HG03571 (cell line): ENCODE data around the gene TOM1L1.

Experiments
- ATAC-seq: cut with Tn5 transposase; IDR thresholded peaks from one replicate; pipeline ENCODE4 v1.9.1; 2021; ENCODE audit not compliant: unreplicated experiment

TOM1L1 gene

DNA sequence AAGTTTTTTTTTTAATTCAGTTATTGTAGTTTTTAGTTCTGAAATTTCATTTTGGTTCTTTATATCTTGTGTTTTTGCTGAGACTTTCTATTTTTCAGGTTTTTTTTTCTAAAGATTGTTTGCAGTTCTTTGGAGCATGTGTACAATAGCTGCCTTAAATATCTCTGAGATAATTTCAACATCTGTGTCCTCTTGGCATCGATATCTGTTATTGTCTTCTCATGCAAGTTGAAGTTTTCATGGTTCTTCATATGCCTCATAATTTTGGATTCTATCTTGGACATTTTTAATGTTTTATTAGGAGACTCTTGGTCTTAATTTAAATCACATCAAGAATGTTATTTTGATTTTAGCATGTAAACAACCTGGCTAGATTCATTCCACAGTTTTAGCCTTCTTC lies 45.0 kb downstream of the TOM1L1 start:
- ATAC-seq = no peak

DNA sequence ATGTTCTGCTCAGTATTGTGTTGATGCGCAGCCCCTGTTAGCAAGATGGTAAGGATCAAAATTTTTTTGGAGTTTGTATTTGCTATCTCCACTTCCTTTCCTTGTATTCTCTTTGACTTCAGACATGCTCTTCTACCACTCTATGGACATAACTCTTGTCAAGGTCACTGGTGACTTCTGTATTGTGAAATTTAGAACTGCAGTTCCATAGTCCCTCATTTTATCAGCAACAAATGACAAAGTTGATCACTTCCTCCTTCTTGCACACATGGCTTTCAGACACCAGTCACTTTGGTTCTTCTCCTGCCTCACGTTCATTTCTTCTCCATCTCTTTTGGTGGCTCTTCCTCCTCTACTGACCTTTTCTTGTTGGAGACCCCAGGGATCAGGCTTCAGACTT lies 46.7 kb downstream of the TOM1L1 start:
- no peak for ATAC-seq

DNA sequence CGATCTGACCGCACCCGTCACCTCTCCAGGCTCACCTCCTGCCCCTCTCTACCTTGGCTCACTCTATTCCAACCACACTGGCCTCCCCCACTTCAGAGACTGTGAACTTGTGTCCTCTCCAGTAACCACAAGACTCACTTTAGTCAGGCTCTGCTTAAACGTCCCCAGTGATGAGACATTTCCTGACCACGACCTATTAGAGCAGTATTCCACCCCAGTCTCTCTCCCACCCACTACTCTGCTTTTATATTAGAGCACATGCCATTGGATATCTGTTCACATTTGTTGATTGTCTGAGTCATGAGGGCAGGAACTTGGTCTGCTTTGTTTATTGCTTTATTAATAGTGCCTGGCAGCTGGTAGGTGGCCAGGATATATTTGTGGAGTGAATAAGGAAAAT lies 47.7 kb downstream of the TOM1L1 start:
- ATAC-seq = no peak

DNA sequence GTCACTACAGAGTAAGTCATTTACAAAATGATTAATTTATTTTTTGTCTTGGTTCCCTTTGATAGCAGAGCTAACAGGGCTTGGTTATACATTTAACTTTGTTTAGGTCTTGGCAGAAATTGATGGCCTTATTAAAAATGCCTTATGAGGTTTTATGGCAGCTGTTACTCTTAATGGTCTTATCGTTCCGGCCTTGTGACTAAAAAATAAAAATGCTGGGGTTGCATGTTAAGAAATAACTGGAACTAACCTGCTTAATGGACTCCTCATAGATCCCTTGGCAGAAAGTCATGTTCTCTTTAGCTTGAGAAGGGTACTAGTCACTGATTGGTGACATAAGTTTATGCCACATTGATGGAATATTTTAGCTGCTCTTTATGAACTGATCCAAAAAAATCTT lies 49.5 kb downstream of the TOM1L1 start:
- no peak for ATAC-seq

DNA sequence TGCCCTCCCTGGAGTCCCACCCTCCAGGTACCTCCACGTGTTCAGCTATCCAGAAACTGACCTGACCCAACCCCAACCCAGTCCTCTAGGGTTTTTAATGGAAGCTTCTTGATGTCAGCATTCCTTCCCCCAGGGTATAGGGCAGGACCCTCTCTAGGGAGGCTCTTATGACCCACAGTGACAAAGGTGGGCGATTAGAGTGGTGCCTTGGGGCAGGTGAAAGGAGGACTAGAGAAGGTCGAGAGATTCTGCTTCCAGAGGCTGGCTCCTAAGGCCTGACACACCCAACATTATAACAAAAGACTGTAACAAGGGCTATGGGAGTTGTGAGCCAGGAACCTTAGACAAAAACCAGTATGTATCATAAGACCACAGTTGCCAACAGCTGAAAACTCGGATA lies 50.6 kb downstream of the TOM1L1 start:
- no peak for ATAC-seq

DNA sequence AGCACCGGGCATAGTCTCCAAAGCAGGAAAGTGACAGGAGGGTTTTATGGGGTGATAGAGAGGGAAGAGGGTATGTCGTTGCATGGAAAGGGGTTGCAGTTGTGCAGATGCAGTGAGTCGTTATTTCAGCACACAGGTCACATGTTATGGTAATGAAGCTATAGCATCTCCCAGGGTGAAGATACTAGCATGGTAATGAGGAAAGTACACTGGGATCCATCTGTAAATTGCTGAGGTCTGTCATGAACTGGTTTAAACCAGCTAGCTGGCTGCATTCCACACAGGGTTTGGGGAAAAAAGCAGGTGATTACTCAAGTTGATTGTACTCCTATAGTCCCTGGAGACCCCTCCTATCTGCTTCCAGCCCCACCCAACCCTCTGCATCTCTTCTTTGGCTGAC lies 56.1 kb downstream of the TOM1L1 start:
- no peak for ATAC-seq

DNA sequence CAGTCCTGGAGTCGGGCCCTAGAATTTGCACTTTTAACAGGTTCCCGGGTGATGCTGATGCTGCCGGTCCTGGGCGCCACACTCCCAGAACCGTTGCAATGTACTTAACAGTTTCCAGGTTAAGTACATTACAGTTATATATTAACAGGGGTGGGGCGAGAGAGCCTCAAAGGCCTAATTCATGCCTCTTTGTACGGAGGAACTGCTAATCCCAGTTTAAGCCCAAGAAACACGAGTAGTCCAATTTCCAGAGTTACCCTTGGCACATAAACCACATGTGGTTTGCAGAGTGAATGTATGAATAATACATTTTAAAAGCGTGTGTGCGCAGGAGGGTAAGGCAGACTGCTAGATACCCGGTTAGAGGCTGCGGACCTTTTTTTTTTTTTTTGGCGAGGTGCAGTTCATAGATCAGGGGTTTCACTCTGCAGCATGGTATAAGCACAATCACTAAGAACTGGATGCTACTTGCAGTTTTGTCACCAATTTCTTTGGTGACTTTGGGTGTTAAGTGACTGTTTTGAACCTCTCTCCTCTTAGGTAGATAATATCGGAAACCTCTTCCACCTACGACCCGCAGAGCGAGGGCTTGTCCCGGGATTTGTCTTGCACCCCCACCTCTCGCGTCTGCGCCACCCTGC lies 67.1 kb downstream of the TOM1L1 start:
- ATAC-seq = peak; percentile 22

DNA sequence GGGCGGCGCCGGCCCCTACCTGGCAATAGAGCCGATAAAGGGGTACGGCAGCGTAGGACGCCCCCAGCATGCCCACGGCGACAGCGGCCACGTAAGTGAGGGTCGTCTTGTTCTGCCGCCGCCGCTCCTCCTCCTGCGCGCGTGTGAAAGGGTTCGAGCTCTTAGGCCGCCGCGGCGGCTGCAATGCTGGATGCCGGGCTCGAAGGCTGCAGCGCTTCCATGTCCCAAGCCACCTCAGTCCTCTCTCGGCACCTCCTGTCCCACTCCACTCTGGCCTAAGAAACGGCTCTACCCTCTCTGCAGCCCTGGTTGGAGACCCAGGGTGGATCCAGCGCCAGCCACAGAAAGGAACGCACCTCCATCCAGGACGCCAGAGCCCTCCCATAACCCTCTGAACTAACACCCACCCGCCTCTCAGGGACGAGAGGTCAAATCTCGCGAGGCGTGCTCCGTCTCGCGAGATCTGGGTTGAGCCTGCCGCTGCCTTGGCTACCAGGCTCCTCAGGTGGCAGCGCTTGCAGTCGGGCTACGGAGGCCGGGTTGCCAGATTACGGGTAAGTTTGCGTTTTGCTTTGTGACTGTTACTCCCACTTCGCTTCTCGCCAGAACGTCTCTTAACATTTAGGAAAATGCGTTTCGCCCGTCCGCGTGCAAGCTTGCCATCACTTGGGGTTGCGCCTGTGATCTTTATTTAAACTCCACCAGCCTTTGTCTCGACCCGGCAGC lies 67.8 kb downstream of the TOM1L1 start, which contains the start of the genes COX11 and STXBP4:
Gene COX11 (minus strand): TSS at position 393 of the 726 bp plus-strand sequence. CDS start 8 bp downstream, at position 385.
Gene STXBP4 (plus strand): TSS at position 504 of the 726 bp plus-strand sequence. CDS start 17,455 bp downstream, outside the sequence.
- ATAC-seq = peak; percentile 89

DNA sequence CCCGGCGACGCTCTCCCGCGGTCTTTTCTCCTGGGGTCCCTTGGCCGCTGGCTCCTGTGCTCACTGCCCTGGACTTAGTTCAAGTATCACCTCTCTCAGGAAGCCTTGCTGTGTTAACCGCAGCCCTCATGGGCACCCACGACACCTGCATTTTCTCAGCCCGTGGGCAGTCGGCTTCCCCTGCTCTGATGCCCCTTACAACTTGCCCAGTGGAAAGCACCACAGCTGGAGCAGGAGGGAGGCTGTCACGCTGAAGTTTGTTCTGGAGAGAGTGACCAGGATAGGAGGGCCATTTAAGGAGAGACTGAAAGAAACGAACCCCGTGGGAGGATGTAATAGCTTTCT lies 68.3 kb downstream of the TOM1L1 start:
- peak; percentile 18 for ATAC-seq

DNA sequence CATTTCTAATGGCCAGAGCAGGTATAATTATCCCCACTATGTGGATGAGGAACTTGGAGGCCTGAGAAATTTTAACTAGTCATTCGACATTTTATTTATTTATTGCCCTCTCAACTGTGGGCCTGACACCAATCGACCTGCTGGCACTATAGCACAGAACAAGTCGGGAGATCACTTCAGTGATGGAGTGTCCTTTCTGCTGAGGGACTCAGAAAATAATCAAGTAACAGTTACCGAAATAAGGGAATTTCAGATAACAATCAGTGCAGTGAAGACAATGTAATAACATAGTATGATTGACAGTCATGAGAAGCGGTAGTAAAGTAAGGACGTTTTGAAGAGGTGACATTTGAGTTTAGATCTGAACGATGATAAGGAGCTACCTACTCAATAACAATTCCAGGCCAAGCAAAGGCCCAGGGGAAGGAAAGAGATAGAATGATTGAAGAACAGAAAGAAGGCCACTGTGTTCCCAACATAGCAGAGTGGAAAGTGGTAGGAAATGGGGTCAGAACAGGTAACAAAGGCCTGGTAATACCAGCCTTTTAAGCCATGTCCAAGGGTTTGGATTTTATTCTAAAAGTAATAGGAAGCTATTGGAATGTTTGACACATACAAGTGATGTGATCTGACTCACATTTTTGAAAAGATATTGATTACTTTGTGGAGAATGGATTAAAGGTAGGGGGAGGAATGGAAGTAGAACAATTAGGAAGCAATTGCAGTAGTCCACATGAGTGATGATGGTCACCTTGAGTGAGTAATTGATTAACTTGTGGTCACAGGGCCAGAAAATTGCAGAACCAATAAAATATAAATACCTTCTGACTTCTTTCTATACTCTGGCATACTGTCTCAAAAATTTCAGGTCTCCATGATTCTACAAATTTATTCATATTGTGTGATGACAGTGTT lies 69.3 kb downstream of the TOM1L1 start:
- no peak for ATAC-seq

DNA sequence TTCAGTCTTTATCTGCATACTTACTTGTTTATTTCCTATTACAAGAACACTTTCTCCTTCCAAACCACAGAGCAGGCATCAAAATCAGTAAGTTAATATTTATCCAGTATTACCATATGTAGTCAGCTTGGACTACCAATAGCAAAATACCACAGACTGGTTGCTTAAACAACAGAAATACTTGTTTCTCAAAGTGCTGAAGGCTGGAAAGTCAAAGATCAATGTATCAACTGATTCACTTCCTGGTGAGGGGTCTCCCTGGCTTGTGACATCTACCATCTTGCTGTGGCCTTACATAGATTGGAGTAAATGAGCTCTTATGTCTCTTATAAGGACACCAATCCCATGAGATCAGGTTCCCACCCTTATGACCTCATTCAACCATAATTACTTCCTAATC lies 70.5 kb downstream of the TOM1L1 start:
- ATAC-seq = no peak

DNA sequence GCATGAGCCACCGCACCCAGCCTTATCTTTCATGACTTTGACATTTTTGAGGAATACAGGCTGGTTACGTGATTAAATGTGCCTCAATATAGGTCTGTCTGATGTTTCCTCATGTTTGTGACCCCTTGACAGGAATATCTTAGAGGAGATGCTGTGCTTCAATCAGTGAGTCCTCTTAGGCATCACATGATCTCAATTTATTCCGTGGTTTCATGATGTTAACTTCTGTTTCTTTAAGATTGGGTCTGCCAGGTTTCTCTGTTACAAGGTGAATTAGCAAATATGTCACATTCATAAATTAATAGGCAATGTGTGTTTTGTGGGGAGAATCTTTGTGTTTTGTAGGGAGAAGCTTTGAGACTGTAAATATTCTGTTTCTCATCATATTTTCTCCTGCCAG lies 71.2 kb downstream of the TOM1L1 start:
- no peak for ATAC-seq

DNA sequence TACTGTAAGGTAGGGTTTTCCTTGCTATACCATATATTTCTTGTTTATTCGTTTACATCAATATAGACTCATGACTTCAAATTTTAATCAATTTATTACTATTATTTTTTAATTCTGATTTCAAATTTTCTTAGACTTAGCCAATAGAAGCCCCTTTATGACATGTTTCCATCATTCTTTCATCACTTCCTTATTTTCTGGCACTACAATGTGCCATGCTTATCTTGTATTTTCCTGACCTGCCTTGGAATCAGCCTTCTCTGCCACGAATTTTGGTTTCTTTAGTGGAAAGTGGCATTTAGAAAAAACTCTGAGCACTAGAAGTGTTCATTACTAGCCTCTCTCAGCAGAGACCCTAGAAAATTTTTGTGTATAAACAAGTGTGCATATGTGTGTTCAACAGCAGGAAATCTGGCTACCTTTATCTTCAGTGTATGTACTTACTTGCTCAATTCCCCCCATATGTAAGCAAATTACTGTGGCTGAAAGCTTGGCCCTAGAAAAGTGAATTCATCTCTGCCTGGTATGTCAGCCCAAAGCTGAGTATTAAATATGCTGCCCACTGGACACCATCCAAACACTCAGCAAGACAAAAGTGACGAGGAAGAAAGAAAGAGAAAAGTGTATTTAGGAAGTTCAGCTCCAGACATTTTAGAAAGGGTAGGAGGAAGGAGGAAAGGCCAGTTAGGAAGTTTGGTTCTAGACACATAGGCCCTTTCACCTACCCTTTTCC lies 71.9 kb downstream of the TOM1L1 start:
- no peak for ATAC-seq

DNA sequence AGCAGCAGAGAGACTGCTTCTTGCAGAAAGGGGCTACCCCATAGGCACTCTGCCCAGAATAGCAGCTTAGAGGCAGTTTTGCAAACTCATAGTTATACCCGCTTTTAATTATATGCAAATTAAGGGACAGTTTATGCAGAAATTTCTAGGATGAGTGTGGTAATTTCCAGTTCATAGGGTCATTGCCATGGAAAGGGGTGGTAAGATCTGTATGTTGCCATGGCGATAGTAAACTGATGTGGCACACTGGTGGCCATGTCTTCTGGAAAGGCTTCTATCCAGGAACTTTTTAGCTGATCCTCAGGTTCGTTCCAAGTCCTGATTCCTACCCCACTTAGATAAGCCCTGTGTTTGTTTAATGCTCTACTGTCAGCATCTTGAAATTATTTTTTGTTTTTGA lies 74.1 kb downstream of the TOM1L1 start:
- no peak for ATAC-seq

DNA sequence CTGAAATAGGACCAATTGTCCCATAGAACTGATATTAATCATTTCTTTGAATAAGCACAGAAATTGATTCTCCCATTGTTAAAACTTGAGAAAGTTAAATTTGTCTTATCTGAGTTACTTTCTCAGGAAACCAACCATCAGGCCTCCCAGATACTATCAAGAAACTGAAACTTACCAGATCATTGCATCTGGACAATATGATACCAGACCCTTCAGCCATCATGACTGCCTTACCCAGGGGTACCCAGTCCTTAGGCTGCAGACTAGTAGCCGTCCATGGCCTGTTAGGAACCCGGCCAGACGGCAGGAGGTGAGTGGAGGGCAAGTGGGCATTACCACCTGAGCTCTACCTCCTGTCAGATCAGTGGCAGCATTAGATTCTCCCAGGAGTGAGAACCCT lies 75.7 kb downstream of the TOM1L1 start:
- ATAC-seq = no peak

DNA sequence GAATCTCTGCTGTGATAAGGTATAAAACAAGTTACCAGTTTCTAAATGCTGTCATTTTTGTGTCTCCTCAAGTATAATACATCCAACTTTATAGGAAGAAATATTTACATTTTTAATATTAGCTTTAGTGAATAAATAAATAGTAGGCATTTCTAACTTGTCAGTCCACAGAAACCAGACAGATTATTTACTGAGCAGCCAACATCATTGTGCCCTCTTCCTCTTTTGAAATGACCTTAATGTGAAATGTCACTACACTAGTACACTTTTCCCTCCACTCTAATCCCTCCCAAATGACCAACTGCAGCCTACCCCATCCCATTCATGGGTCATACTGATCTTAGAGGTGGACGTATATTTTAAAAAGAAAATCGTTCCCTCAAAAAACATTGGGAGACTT lies 77.1 kb downstream of the TOM1L1 start:
- ATAC-seq = no peak

DNA sequence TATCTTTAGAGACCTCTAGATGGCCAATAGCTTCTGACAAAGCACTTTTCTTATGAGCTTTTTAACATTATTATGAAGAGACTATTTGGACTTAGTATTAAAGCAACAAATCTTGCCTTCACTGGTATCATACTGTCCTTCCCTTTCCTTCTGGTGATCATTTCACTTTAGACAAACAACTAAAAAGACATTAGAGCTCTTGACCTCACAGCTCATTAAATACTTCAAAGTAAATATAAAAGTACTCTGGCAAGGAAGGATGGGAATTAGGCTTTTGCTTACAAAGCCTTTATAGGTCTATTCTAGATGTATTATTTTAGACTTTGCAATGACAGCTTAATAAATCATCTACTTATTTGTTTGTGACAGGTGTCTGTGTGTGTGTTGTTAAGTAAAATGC lies 79.0 kb downstream of the TOM1L1 start:
- no peak for ATAC-seq

DNA sequence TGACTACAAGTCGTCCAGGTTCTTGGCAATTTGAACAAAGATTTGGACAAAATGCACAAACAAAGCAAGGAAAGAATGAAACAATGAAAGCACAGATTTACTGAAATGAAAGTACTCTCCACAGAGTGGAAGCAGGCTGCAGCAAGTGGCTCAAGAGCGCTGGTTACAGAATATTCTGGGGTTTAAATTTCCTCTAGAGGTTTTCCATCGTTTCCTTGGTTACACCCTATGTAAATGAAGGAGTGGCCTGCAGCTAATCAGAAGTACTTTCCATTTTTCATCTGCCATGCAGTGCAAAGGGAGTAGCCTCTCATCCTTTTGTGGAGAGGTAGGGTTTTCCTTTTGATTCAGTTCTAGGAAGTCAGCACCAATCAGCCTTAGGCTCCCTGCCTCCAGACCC lies 79.7 kb downstream of the TOM1L1 start:
- no peak for ATAC-seq

DNA sequence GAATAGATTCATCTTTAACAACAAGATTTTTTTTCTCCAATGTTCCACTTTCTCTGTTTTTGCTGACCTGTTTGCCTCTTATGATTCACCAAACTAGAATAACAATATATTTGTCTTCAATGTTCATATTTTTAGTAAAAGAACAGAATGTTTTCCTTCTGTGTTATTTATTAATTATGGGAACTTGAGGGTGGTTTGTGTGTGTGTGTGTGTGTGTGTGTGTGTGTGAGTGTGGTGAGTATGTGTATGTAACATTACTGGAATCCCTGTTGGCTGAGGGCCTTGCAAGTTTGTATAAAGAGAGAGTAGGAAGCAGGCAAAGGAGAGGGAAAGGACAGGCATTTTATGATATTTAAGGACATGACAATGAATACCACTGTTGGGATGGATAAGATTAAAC lies 81.7 kb downstream of the TOM1L1 start:
- no peak for ATAC-seq

DNA sequence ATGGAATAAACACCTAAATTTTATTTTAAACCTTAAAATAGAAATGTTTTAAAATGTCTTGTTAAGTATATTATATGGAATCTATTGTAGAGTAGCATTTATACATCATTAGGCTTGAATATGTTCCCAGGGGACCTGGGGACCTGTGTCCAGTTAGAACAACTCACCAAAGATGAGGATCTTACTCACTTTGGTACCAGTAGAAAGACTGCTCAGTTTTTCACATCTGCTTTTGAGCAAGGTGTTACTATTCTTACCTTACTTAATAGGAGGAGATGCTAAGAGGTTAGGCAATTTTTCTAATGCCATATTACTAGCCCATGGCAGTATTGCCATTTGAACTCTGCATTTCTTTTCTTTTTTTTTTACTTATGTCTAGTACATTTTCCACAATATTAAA lies 82.6 kb downstream of the TOM1L1 start:
- no peak for ATAC-seq

DNA sequence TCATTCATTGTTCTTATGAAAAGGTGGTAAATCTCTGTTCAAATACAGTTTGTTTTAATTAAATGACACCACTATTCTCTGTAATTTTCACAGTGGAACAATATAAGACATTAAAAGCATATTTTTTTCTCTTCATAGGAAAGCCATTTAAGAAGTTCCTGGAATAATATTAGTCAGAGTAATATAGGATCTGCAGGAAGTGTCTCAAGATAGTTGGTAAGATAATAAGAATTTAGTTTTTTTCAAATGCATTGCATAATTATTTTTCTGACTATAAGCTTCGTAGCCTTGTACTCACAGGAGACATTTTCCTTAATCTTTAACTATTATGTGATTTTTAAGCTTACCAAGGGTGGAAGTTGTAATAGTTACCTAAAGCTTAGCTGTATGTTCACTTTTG lies 84.8 kb downstream of the TOM1L1 start:
- ATAC-seq = no peak
